GM12878 (cell line): ENCODE measurements around the gene ECT2. TPM values are rescaled to one million over a fixed set of nuclear protein-coding genes. Genes with fewer than 3 reads are reported as not detected.

ENCODE experiments used
- ATAC-seq: fragments of 200-7000 bp; cut with Tn5 transposase; 3 replicates; pipeline ENCODE4 v1.9.1; 2020; ENCODE audit warnings: mild to moderate bottlenecking, moderate library complexity
- BruUV-seq: library from RNA; stranded (reverse); fragments of 400-500 nt; replicated peaks from 2 replicates; lab custom pipeline; 2021; lab: Mats Ljungman, UMichigan
- CTCF ChIA-PET: fragments of 300-600 bp; sonication (Branson Sonifier 250); formaldehyde crosslinking; extraction: SDS; loops from one replicate; lab custom pipeline; 2021; ENCODE audit warnings: inconsistent platforms; lab: Yijun Ruan, JAX
- POLR2A ChIA-PET: fragments of 350-600 bp; formaldehyde crosslinking; extraction: SDS; loops from one replicate; lab custom pipeline; 2021; ENCODE audit warnings: inconsistent platforms; lab: Charles Lee
- RAD21 ChIA-PET: fragments of 300-600 bp; sonication (Branson Sonifier 250); formaldehyde crosslinking; loops from one replicate; lab custom pipeline; 2023; ENCODE audit warnings: antibody characterized with exemption; ENCODE audit not compliant: unreplicated experiment; lab: Charles Lee
- SMC1A ChIA-PET: fragments of 300-600 bp; sonication (Branson Sonifier 250); formaldehyde crosslinking; loops from one replicate; lab custom pipeline; 2023; ENCODE audit not compliant: unreplicated experiment, uncharacterized antibody; lab: Charles Lee
- DNase-seq: peaks from one replicate; pipeline ENCODE4 v3.0.0-alpha.2; 2011; ENCODE audit warnings: low read depth, low spot score
- FAIRE-seq: peaks from 3 replicates; lab custom pipeline; 2011; peaks lifted over from hg19 to GRCh38; lab: Jason Lieb, UNC
- H2AFZ ChIP-seq: 2 replicates; pipeline ENCODE4 v1.6.0; 2011; ENCODE audit warnings: low read depth, low read length, control low read depth; ENCODE audit not compliant: control insufficient read depth
- H3K27ac ChIP-seq: 2 replicates; pipeline ENCODE4 v1.5.1; 2011; ENCODE audit warnings: control low read depth; ENCODE audit not compliant: control insufficient read depth, insufficient read depth
- H3K27me3 ChIP-seq, 2 experiments: replicated peaks in 1 of 2; 2 replicates each; pipeline versions ENCODE4 v1.6.0 to v1.6.1; 2011; ENCODE audit warnings: low read length in 1 of 2; ENCODE audit not compliant: control insufficient read depth in 2 of 2, insufficient read depth in 2 of 2
- H3K36me3 ChIP-seq, 2 experiments: 2 replicates each; pipeline ENCODE4 v1.5.1; 2011; ENCODE audit warnings: low read length in 1 of 2; ENCODE audit not compliant: control insufficient read depth in 2 of 2, insufficient read depth in 2 of 2
- H3K4me1 ChIP-seq: 2 replicates; pipeline ENCODE4 v1.6.1; 2011; ENCODE audit warnings: mild to moderate bottlenecking, low read length, moderate library complexity, mixed read lengths; ENCODE audit not compliant: control insufficient read depth, insufficient read depth
- H3K4me2 ChIP-seq: 2 replicates; pipeline ENCODE4 v1.6.0; 2011; ENCODE audit warnings: control low read depth; ENCODE audit not compliant: control insufficient read depth, insufficient read depth
- H3K4me3 ChIP-seq: fragments of 200-600 bp; sonication (generic); 2 replicates; pipeline ENCODE4 v1.5.1; 2016
- H3K79me2 ChIP-seq: 2 replicates; pipeline ENCODE4 v1.6.0; 2011; ENCODE audit warnings: low read length; ENCODE audit not compliant: control insufficient read depth, insufficient read depth
- H3K9ac ChIP-seq: 2 replicates; pipeline ENCODE4 v1.8.0; 2011; ENCODE audit warnings: low read length, control low read depth, mixed read lengths; ENCODE audit not compliant: control insufficient read depth, insufficient read depth
- H3K9me3 ChIP-seq: replicated peaks from 3 replicates; pipeline ENCODE4 v1.5.1; 2011; ENCODE audit warnings: mild to moderate bottlenecking, low read length; ENCODE audit not compliant: control insufficient read depth, insufficient read depth
- H4K20me1 ChIP-seq: 2 replicates; pipeline ENCODE4 v1.6.0; 2011; ENCODE audit not compliant: control insufficient read depth, insufficient read depth
- ASH2L ChIP-seq: fragments of 300-600, 200-600 bp; sonication (generic); IDR thresholded peaks from 2 replicates; pipeline ENCODE4 v1.6.1; 2017; ENCODE audit warnings: low read depth, mild to moderate bottlenecking, borderline replicate concordance
- KLF5 ChIP-seq: fragments of 450-650 bp; IDR thresholded peaks from 2 replicates; pipeline ENCODE4 v1.6.1; 2014; ENCODE audit warnings: mild to moderate bottlenecking; ENCODE audit not compliant: partially characterized antibody
- MTA2 ChIP-seq: fragments of 450-650 bp; IDR thresholded peaks from 2 replicates; pipeline ENCODE4 v1.6.1; 2016; ENCODE audit warnings: low read depth, mild to moderate bottlenecking, moderate library complexity
- NBN ChIP-seq: fragments of 450-650 bp; IDR thresholded peaks from 2 replicates; pipeline ENCODE4 v1.6.1; 2016
- POLR2AphosphoS5 ChIP-seq: IDR thresholded peaks from 2 replicates; pipeline ENCODE4 v1.6.1; 2011; ENCODE audit warnings: mild to moderate bottlenecking, low read length, inconsistent platforms
- SUZ12 ChIP-seq: fragments of 200-600 bp; sonication (generic); IDR thresholded peaks from one replicate; pipeline ENCODE4 v1.6.1; 2018; ENCODE audit warnings: antibody characterized with exemption, mild to moderate bottlenecking; ENCODE audit not compliant: unreplicated experiment
- TAF1 ChIP-seq: IDR thresholded peaks from 2 replicates; pipeline ENCODE4 v1.6.1; 2011; ENCODE audit warnings: mild to moderate bottlenecking, low read depth, low read length, borderline replicate concordance
- TBL1XR1 ChIP-seq: IDR thresholded peaks from 2 replicates; pipeline ENCODE4 v1.6.1; 2012; ENCODE audit warnings: low read depth, low read length, improper control_type of control experiment
- ZZZ3 ChIP-seq: IDR thresholded peaks from 2 replicates; pipeline ENCODE4 v1.6.1; 2011; ENCODE audit warnings: low read depth; ENCODE audit not compliant: control insufficient read depth, insufficient read length
- in situ Hi-C: fragments of 300-500 bp; cut with MboI; formaldehyde crosslinking; loops from 9 replicates; pipeline ENCODE4 v1.14.3; 2018; ENCODE audit warnings: mixed read lengths
- intact Hi-C: fragments of 100-400 bp; cut with micrococcal nuclease; formaldehyde crosslinking; loops from one replicate; pipeline ENCODE4 v1.14.2; 2022; ENCODE audit not compliant: unreplicated experiment
- polyA plus RNA-seq, 11 experiments: library from polyadenylated mRNA; depleted of rRNA in 4 of 11; unstranded in 6 of 11; stranded (reverse) in 5 of 11; fragments of >200 nt; fragmentation: Nextera tagmentation in 4 of 11; fragmentation: Illumina TruSeq in 1 of 11; extraction: Ambion mirVana in 4 of 11; extraction: Trizol in 1 of 11; gene quantifications; 1 replicate in 1 of 11; 2 replicates in 10 of 11; pipeline versions ENCODE4 v1.2.1 to v1.2.3, GENCODE V29; 2011 to 2016; ENCODE audit warnings: inconsistent platforms in 2 of 11, missing spikeins in 2 of 11, low read depth in 1 of 11
- total RNA-seq, 4 experiments: library from RNA; depleted of rRNA in 3 of 4; stranded (reverse); fragments of >200 nt in 3 of 4; fragmentation: Illumina TruSeq in 1 of 4; extraction: Trizol in 1 of 4; gene quantifications; 2 replicates each; pipeline versions ENCODE4 v1.2.1 to v1.2.3, GENCODE V29; 2013 to 2021
- TF ChIP-seq, protein P1 (sequence below): fragments of 450-650 bp; IDR thresholded peaks from 2 replicates; pipeline ENCODE4 v1.6.1; 2017; ENCODE audit warnings: low read depth, mild to moderate bottlenecking, moderate library complexity
- TF ChIP-seq, protein P2 (sequence below): IDR thresholded peaks from 2 replicates; pipeline ENCODE4 v1.6.1; 2011; ENCODE audit warnings: mild to moderate bottlenecking, low read depth, low read length, moderate library complexity; ENCODE audit not compliant: insufficient replicate concordance
- TF ChIP-seq, protein P3 (sequence below): fragments of 450-650 bp; IDR thresholded peaks from 2 replicates; pipeline ENCODE4 v1.6.1; 2017; ENCODE audit warnings: mild to moderate bottlenecking, low read depth, inconsistent platforms; ENCODE audit not compliant: poor library complexity, severe bottlenecking
- TF ChIP-seq, protein P4 (sequence below), 3 experiments: IDR thresholded peaks in 2 of 3; conservative IDR thresholded peaks in 1 of 3; 2 replicates each; pipeline ENCODE4 v1.5.1; 2011; ENCODE audit warnings: low read depth in 3 of 3, low read length in 3 of 3, mild to moderate bottlenecking in 3 of 3, control low read depth in 2 of 3, moderate library complexity in 2 of 3, inconsistent platforms in 1 of 3, mixed read lengths in 1 of 3; ENCODE audit not compliant: control insufficient read depth in 2 of 3, insufficient read depth in 1 of 3; ENCODE audit errors: extremely low read depth in 1 of 3

Gene ECT2
- total and polyA plus RNA-seq, 10 of the 15 experiments (the other 5 are each of a cell fraction or from before 2014, with no cell fraction given) = 21.5 to 47.8 (median 38.2) TPM

DNA sequence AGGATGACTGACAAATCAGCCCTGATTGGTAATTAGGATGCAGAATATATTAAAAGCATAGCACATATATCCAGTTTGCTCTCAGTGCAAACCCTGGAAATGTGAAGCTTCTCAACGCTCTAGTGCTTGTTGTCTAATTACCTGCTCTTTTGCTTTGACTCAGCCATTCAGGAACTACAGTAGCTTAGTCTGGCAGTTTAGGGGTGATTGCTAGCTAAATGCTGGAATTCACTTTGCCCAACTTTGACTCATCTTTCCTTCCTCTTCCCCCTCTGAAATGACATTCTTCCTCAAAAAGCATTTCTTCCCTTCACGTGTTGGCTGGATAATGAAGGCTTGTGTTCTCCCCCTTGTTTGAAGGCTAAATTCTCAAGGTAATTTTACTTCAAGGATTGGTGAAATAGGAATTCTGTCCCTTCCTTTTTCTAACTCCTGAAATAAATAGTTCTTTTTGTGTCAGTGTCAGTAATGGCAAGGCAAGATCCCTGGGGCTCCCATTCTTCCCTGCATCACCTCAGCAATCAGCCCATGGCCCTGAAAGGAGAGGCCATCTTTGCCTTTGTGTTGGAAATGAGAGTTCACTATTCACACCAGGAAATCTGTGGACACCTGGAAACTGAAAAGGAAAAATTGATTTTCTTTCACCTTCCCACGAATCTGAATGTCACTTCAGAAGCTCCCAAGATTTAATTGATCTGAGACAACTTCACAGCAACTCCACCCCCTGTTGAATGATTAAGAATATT is 103.6 kb downstream of the ECT2 start (continued):
- TF ChIP-seq, protein P1, sequence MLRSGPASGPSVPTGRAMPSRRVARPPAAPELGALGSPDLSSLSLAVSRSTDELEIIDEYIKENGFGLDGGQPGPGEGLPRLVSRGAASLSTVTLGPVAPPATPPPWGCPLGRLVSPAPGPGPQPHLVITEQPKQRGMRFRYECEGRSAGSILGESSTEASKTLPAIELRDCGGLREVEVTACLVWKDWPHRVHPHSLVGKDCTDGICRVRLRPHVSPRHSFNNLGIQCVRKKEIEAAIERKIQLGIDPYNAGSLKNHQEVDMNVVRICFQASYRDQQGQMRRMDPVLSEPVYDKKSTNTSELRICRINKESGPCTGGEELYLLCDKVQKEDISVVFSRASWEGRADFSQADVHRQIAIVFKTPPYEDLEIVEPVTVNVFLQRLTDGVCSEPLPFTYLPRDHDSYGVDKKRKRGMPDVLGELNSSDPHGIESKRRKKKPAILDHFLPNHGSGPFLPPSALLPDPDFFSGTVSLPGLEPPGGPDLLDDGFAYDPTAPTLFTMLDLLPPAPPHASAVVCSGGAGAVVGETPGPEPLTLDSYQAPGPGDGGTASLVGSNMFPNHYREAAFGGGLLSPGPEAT = no peak
- TF ChIP-seq ASH2L = no peak
- no peak for TF ChIP-seq SUZ12
- TF ChIP-seq, protein P2, sequence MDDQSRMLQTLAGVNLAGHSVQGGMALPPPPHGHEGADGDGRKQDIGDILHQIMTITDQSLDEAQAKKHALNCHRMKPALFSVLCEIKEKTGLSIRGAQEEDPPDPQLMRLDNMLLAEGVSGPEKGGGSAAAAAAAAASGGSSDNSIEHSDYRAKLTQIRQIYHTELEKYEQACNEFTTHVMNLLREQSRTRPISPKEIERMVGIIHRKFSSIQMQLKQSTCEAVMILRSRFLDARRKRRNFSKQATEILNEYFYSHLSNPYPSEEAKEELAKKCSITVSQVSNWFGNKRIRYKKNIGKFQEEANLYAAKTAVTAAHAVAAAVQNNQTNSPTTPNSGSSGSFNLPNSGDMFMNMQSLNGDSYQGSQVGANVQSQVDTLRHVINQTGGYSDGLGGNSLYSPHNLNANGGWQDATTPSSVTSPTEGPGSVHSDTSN = no peak
- TF ChIP-seq MTA2 = no peak

DNA sequence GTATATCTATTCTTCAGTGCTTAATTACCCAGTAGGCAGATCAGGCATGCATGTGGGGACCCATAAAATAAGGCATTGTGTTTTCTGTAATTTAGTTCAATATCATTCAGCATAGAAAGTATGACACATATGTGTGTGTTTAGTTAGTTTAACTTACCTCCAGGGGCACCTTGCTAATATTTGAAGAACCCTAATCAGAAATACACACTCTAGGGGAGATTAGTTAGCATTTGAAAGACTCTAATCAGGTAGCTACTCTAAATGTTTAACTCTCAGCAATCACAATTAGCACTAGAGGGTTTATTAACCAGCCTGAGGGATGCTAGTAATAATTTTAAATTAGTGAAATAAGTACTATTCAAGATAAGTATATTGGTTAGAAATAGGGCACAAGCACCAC is 104.5 kb downstream of the ECT2 start:
- Histone ChIP-seq H3K9ac (no peak overlapping the region), H3K9me3 (no peaks in the 10 kb centered on the region), H3K4me3 (no peak overlapping the region), H3K27me3 (peaks cover 2 to 3% of the 10 kb centered on the region in 2 experiments; a peak in 3 of 4 replicates), H4K20me1 (no peaks in the 10 kb centered on the region), H3K4me2 (no peak overlapping the region), H2AFZ (no peak overlapping the region), H3K4me1 (no peaks in the 10 kb centered on the region), H3K27ac (no peak overlapping the region), H3K36me3 (no peaks in the 10 kb centered on the region), H3K79me2 (no peaks in the 10 kb centered on the region)
- intact Hi-C loops (no loop called here), in situ Hi-C loops (no loop called here)
- ChIA-PET SMC1A (no interaction called here), CTCF (no interaction called here), RAD21 (no interaction called here), POLR2A (no interaction called here)
- DNase-seq (no peak), FAIRE-seq (no peak), ATAC-seq (no peak)
- no TSS peak for BruUV-seq
- TF ChIP-seq TAF1 = no peak
- TF ChIP-seq, protein P3, sequence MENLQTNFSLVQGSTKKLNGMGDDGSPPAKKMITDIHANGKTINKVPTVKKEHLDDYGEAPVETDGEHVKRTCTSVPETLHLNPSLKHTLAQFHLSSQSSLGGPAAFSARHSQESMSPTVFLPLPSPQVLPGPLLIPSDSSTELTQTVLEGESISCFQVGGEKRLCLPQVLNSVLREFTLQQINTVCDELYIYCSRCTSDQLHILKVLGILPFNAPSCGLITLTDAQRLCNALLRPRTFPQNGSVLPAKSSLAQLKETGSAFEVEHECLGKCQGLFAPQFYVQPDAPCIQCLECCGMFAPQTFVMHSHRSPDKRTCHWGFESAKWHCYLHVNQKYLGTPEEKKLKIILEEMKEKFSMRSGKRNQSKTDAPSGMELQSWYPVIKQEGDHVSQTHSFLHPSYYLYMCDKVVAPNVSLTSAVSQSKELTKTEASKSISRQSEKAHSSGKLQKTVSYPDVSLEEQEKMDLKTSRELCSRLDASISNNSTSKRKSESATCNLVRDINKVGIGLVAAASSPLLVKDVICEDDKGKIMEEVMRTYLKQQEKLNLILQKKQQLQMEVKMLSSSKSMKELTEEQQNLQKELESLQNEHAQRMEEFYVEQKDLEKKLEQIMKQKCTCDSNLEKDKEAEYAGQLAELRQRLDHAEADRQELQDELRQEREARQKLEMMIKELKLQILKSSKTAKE = no peak
- no peak for TF ChIP-seq POLR2AphosphoS5
- TF ChIP-seq NBN = no peak
- TF ChIP-seq, protein P4, sequence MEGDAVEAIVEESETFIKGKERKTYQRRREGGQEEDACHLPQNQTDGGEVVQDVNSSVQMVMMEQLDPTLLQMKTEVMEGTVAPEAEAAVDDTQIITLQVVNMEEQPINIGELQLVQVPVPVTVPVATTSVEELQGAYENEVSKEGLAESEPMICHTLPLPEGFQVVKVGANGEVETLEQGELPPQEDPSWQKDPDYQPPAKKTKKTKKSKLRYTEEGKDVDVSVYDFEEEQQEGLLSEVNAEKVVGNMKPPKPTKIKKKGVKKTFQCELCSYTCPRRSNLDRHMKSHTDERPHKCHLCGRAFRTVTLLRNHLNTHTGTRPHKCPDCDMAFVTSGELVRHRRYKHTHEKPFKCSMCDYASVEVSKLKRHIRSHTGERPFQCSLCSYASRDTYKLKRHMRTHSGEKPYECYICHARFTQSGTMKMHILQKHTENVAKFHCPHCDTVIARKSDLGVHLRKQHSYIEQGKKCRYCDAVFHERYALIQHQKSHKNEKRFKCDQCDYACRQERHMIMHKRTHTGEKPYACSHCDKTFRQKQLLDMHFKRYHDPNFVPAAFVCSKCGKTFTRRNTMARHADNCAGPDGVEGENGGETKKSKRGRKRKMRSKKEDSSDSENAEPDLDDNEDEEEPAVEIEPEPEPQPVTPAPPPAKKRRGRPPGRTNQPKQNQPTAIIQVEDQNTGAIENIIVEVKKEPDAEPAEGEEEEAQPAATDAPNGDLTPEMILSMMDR (IDR thresholded peaks at IDR 0.05 in 2 of 3, conservative IDR thresholded peaks at IDR 0.05 in 1 of 3; ENCODE audit: control insufficient read depth in 2 of 3, extremely low read depth in 1 of 3, insufficient read depth in 1 of 3, low read depth in 3 of 3, low read length in 3 of 3) = no peak
- no peak for TF ChIP-seq ZZZ3
- no peak for TF ChIP-seq KLF5
- TF ChIP-seq TBL1XR1 = no peak
